H7 (cell line): ENCODE results near the gene EPB41L2. TPM values are rescaled to one million over a fixed set of nuclear protein-coding genes. Genes with fewer than 3 reads are reported as not detected.

Source experiments
- DNase-seq: peaks from one replicate; pipeline ENCODE4 v3.0.0; 2012
- H3K27me3 ChIP-seq: 2 replicates; pipeline ENCODE4 v1.6.0; 2011; ENCODE audit warnings: mild to moderate bottlenecking, low read length; ENCODE audit not compliant: control insufficient read depth, insufficient read depth
- H3K36me3 ChIP-seq: replicated peaks from 2 replicates; pipeline ENCODE4 v1.5.1; 2011; ENCODE audit warnings: low read length; ENCODE audit not compliant: control insufficient read depth, insufficient read depth
- H3K4me3 ChIP-seq: 2 replicates; pipeline ENCODE4 v1.5.1; 2011; ENCODE audit warnings: low read depth, mild to moderate bottlenecking, control low read depth, low read length, moderate library complexity; ENCODE audit not compliant: insufficient read depth
- total RNA-seq: library from RNA; depleted of rRNA; stranded (reverse); fragments of >200 nt; shearing (Covaris generic); gene quantifications from 2 replicates; pipeline ENCODE4 v1.2.3, GENCODE V29; 2014

The EPB41L2 gene
- total RNA-seq, 1 experiment from 2014 or later, result 25.9 TPM

- Histone ChIP-seq H3K27me3 (no peaks in the 10 kb centered on the region), H3K4me3 (no peak overlapping the region), H3K36me3 (no peaks in the 10 kb centered on the region)
- DNase-seq, result no peak
Observed at GRCh38 chr6:131036601-131037000, 26.4 kb downstream of the EPB41L2 start.

GRCh38 chr6:131036143-131036542 lies 26.9 kb downstream of the EPB41L2 start:
- Histone ChIP-seq H3K36me3 (no peaks in the 10 kb centered on the region), H3K4me3 (no peak overlapping the region)
- DNase-seq, result no peak

GRCh38 chr6:131035582-131035981 lies 27.5 kb downstream of the EPB41L2 start:
- Histone ChIP-seq H3K4me3 (no peak overlapping the region), H3K27me3 (no peaks in the 10 kb centered on the region), H3K36me3 (no peaks in the 10 kb centered on the region)
- DNase-seq, result no peak

More at GRCh38 chr6:131036143-131036542, 26.9 kb downstream of the EPB41L2 start:
- no peaks in the 10 kb centered on the region for H3K27me3 ChIP-seq

GRCh38 chr6:131033631-131034030 lies 29.4 kb downstream of the EPB41L2 start:
- DNase-seq, result no peak

GRCh38 chr6:131029626-131030297 lies 33.3 kb downstream of the EPB41L2 start:
- peak; percentile 9 for DNase-seq
- Histone ChIP-seq H3K36me3 (no peaks in the 10 kb centered on the region), H3K4me3 (no peak overlapping the region), H3K27me3 (no peaks in the 10 kb centered on the region)

More at GRCh38 chr6:131033631-131034030, 29.4 kb downstream of the EPB41L2 start:
- Histone ChIP-seq H3K4me3 (no peak overlapping the region), H3K27me3 (no peaks in the 10 kb centered on the region), H3K36me3 (no peaks in the 10 kb centered on the region)

- Histone ChIP-seq H3K36me3 (no peaks in the 10 kb centered on the region), H3K27me3 (no peaks in the 10 kb centered on the region), H3K4me3 (no peak overlapping the region)
- no peak for DNase-seq
Observed at GRCh38 chr6:131027326-131027725, 35.7 kb downstream of the EPB41L2 start.

- H3K36me3 ChIP-seq, result no peaks in the 10 kb centered on the region
- no peaks in the 10 kb centered on the region for H3K27me3 ChIP-seq
- H3K4me3 ChIP-seq, result no peak overlapping the region
- DNase-seq, result no peak
Observed at GRCh38 chr6:131026243-131026642, 36.8 kb downstream of the EPB41L2 start.

- no peaks in the 10 kb centered on the region for H3K27me3 ChIP-seq
- DNase-seq, result no peak
Observed at GRCh38 chr6:131024565-131024964, 38.5 kb downstream of the EPB41L2 start.

GRCh38 chr6:131023834-131024504 lies 39.1 kb downstream of the EPB41L2 start:
- Histone ChIP-seq H3K27me3 (no peaks in the 10 kb centered on the region), H3K4me3 (no peak overlapping the region), H3K36me3 (no peaks in the 10 kb centered on the region)
- DNase-seq, result no peak

More at GRCh38 chr6:131024565-131024964, 38.5 kb downstream of the EPB41L2 start:
- Histone ChIP-seq H3K36me3 (no peaks in the 10 kb centered on the region), H3K4me3 (no peak overlapping the region)

- H3K4me3 ChIP-seq, result no peak overlapping the region
- DNase-seq, result no peak
- H3K27me3 ChIP-seq, result no peaks in the 10 kb centered on the region
- no peaks in the 10 kb centered on the region for H3K36me3 ChIP-seq
Observed at GRCh38 chr6:131022691-131023090, 40.4 kb downstream of the EPB41L2 start.

- no peaks in the 10 kb centered on the region for H3K36me3 ChIP-seq
- H3K4me3 ChIP-seq, result no peak overlapping the region
- DNase-seq, result no peak
- no peaks in the 10 kb centered on the region for H3K27me3 ChIP-seq
Observed at GRCh38 chr6:131017962-131018361, 45.1 kb downstream of the EPB41L2 start.

GRCh38 chr6:131015630-131016263 lies 47.3 kb downstream of the EPB41L2 start:
- DNase-seq, result no peak
- H3K27me3 ChIP-seq, result no peaks in the 10 kb centered on the region
- H3K36me3 ChIP-seq, result no peaks in the 10 kb centered on the region
- no peak overlapping the region for H3K4me3 ChIP-seq

GRCh38 chr6:131015025-131015591 lies 47.9 kb downstream of the EPB41L2 start:
- Histone ChIP-seq H3K4me3 (no peak overlapping the region), H3K27me3 (no peaks in the 10 kb centered on the region), H3K36me3 (no peaks in the 10 kb centered on the region; the same call in 1 of the 2 replicates)
- DNase-seq, result no peak

GRCh38 chr6:131014080-131014776 lies 48.8 kb downstream of the EPB41L2 start:
- no peak overlapping the region for H3K4me3 ChIP-seq
- no peaks in the 10 kb centered on the region; the same call in 1 of the 2 replicates for H3K36me3 ChIP-seq
- no peaks in the 10 kb centered on the region for H3K27me3 ChIP-seq
- no peak for DNase-seq
